Measurements from ENCODE around the gene LHFPL6. TPM values are rescaled to one million over a fixed set of nuclear protein-coding genes. Genes with fewer than 3 reads are reported as not detected.

The LHFPL6 gene
- total RNA-seq, 1 experiment from 2014 or later, result 25.7 TPM

DNA sequence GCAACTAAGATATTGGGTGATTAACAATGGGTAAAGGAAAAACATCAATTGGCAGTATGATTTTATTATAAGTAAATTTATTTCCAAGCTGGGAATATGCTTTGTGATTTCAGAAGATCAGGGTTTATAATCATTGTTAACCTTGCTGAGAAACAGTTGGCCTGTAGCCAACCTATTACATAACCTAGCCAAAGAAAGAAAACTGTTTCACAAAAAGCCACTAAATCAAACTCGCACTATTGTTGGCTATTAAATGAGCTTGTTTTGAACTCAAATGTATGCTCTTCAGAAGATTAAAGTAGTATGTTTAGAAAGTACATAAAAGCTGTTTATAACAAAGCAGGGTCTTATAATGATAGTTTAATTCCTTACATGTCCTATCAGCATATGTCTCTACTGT, 151.7 kb downstream of the LHFPL6 start:
- ATAC-seq, result no peak
- Histone ChIP-seq H3K27me3 (ENCODE audit: control insufficient read depth, insufficient read depth, low read length) (no peaks in the 10 kb centered on the region), H3K4me3 (ENCODE audit: low read depth in 2 of 2, low read length in 2 of 2) (no peak overlapping the region), H3K27ac (ENCODE audit: low read length) (no peak overlapping the region), H3K4me1 (ENCODE audit: control insufficient read depth, insufficient read depth, low read length) (no peaks in the 10 kb centered on the region), H3K9me3 (ENCODE audit: control insufficient read depth, insufficient read depth, low read depth, low read length) (no peaks in the 10 kb centered on the region), H3K36me3 (ENCODE audit: control insufficient read depth, insufficient read depth, low read length) (no peaks in the 10 kb centered on the region)
- TF ChIP-seq POLR2AphosphoS5 (IDR thresholded peaks at IDR 0.05; ENCODE audit: low read depth, low read length), result no peak
- TF ChIP-seq, protein P1, sequence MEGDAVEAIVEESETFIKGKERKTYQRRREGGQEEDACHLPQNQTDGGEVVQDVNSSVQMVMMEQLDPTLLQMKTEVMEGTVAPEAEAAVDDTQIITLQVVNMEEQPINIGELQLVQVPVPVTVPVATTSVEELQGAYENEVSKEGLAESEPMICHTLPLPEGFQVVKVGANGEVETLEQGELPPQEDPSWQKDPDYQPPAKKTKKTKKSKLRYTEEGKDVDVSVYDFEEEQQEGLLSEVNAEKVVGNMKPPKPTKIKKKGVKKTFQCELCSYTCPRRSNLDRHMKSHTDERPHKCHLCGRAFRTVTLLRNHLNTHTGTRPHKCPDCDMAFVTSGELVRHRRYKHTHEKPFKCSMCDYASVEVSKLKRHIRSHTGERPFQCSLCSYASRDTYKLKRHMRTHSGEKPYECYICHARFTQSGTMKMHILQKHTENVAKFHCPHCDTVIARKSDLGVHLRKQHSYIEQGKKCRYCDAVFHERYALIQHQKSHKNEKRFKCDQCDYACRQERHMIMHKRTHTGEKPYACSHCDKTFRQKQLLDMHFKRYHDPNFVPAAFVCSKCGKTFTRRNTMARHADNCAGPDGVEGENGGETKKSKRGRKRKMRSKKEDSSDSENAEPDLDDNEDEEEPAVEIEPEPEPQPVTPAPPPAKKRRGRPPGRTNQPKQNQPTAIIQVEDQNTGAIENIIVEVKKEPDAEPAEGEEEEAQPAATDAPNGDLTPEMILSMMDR (IDR thresholded peaks at IDR 0.05), result no peak
- TF ChIP-seq SIN3A (IDR thresholded peaks at IDR 0.05; ENCODE audit: borderline replicate concordance, insufficient read depth, low read depth, low read length), result no peak
- TF ChIP-seq TCF7L2 (IDR thresholded peaks at IDR 0.05; ENCODE audit: low read depth, low read length), result no peak
- TF ChIP-seq, protein P2, sequence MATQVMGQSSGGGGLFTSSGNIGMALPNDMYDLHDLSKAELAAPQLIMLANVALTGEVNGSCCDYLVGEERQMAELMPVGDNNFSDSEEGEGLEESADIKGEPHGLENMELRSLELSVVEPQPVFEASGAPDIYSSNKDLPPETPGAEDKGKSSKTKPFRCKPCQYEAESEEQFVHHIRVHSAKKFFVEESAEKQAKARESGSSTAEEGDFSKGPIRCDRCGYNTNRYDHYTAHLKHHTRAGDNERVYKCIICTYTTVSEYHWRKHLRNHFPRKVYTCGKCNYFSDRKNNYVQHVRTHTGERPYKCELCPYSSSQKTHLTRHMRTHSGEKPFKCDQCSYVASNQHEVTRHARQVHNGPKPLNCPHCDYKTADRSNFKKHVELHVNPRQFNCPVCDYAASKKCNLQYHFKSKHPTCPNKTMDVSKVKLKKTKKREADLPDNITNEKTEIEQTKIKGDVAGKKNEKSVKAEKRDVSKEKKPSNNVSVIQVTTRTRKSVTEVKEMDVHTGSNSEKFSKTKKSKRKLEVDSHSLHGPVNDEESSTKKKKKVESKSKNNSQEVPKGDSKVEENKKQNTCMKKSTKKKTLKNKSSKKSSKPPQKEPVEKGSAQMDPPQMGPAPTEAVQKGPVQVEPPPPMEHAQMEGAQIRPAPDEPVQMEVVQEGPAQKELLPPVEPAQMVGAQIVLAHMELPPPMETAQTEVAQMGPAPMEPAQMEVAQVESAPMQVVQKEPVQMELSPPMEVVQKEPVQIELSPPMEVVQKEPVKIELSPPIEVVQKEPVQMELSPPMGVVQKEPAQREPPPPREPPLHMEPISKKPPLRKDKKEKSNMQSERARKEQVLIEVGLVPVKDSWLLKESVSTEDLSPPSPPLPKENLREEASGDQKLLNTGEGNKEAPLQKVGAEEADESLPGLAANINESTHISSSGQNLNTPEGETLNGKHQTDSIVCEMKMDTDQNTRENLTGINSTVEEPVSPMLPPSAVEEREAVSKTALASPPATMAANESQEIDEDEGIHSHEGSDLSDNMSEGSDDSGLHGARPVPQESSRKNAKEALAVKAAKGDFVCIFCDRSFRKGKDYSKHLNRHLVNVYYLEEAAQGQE (IDR thresholded peaks at IDR 0.05; ENCODE audit: insufficient read depth in 1 of 2, low read depth in 2 of 2, low read length in 1 of 2), result no peak
- in situ Hi-C loops (cut with HindIII; ENCODE audit: low pct_unique_long_range_greater_than_20kb, low sequenced_read_pairs) (no loop called here), intact Hi-C loops (cut with micrococcal nuclease; ENCODE audit: unreplicated experiment) (no loop called here)
- BruUV-seq (replicated peaks), result no TSS peak
- ChIA-PET POLR2A (interaction anchor here (0.5 kb wide), 1 partner anchor 427 kb away, joined by 3 read pairs; no protein-coding TSS in a partner anchor), CTCF (no interaction called here)
- no peak for DNase-seq (ENCODE audit: low read depth, low spot score)

DNA sequence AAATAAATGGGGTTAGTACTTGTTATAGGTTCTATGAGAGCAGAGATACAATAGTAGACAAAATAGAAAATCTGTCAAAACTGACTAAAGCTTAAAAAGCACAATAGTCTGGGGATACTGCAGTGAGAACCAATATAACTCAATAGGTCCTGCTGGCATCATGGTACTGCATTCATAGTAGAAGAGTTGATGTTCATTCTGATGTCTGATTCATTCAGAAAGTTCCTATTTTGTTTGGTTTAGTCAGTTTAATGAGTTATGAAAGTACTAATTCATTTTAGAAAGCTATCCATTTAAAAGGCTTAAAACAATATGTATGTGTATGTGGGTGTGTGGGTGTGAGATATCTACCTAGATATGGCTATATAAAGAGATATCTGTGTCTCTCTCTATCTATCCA, 152.8 kb downstream of the LHFPL6 start:
- intact Hi-C loops (cut with micrococcal nuclease; ENCODE audit: unreplicated experiment) (no loop called here), in situ Hi-C loops (cut with HindIII; ENCODE audit: low pct_unique_long_range_greater_than_20kb, low sequenced_read_pairs) (no loop called here)
- no TSS peak for BruUV-seq (replicated peaks)
- ChIA-PET POLR2A (interaction anchor here (0.6 kb wide), 1 partner anchor 1096 kb away, joined by 4 read pairs; no protein-coding TSS in a partner anchor), CTCF (no interaction called here)
- Histone ChIP-seq H3K9me3 (ENCODE audit: control insufficient read depth, insufficient read depth, low read depth, low read length) (no peaks in the 10 kb centered on the region), H3K27ac (ENCODE audit: low read length) (no peak overlapping the region; the same call in 1 of the 2 replicates), H3K27me3 (ENCODE audit: control insufficient read depth, insufficient read depth, low read length) (no peaks in the 10 kb centered on the region), H3K4me1 (ENCODE audit: control insufficient read depth, insufficient read depth, low read length) (no peaks in the 10 kb centered on the region), H3K4me3 (ENCODE audit: low read depth in 2 of 2, low read length in 2 of 2) (no peak overlapping the region), H3K36me3 (ENCODE audit: control insufficient read depth, insufficient read depth, low read length) (no peaks in the 10 kb centered on the region)
- DNase-seq (ENCODE audit: low read depth, low spot score) (no peak), ATAC-seq (no peak)
- no peak for TF ChIP-seq TCF7L2 (IDR thresholded peaks at IDR 0.05; ENCODE audit: low read depth, low read length)
- TF ChIP-seq, protein P2 (IDR thresholded peaks at IDR 0.05; ENCODE audit: insufficient read depth in 1 of 2, low read depth in 2 of 2, low read length in 1 of 2), result no peak
- no peak for TF ChIP-seq SIN3A (IDR thresholded peaks at IDR 0.05; ENCODE audit: borderline replicate concordance, insufficient read depth, low read depth, low read length)
- TF ChIP-seq, protein P1 (IDR thresholded peaks at IDR 0.05), result no peak
- TF ChIP-seq POLR2AphosphoS5 (IDR thresholded peaks at IDR 0.05; ENCODE audit: low read depth, low read length), result no peak

All from Panc1 (cell line).